ENCODE results near the gene MED26. TPM values are rescaled to one million over a fixed set of nuclear protein-coding genes. Genes with fewer than 3 reads are reported as not detected.

Gene MED26
- total and polyA plus RNA-seq, 2 of the 13 experiments (the other 11 are each of a cell fraction or from before 2014, with no cell fraction given) = 3.5 to 3.8 TPM

- Histone ChIP-seq H4K20me1 (ENCODE audit: insufficient read depth, low read length) (peaks cover 22% of the 10 kb centered on the region), H3K79me2 (ENCODE audit: insufficient read depth, low read length) (peaks cover 31% of the 10 kb centered on the region), H2AFZ (ENCODE audit: low read length) (no peak overlapping the region), H3K4me1 (ENCODE audit: insufficient read depth, low read length) (peaks cover 25% of the 10 kb centered on the region), H3K27ac (ENCODE audit: extremely low read length, insufficient read depth, low read length) (no peak overlapping the region), H3K9me3 (ENCODE audit: low read length) (no peaks in the 10 kb centered on the region), H3K4me3 (replicated peaks in 1 of 3; ENCODE audit: insufficient read depth in 1 of 3, low read depth in 2 of 3, low read length in 3 of 3) (no peak overlapping the region), H3K36me3 (replicated peaks in 1 of 2; ENCODE audit: control insufficient read depth in 1 of 2, insufficient read depth in 2 of 2, low read length in 2 of 2) (peaks cover 33 to 64% of the 10 kb centered on the region in 2 experiments), H3K27me3 (ENCODE audit: control insufficient read depth in 1 of 2, insufficient read depth in 2 of 2, low read length in 2 of 2) (no peaks in the 10 kb centered on the region; a peak in 1 of 5 replicates), H3K4me2 (ENCODE audit: low read depth, low read length) (no peak overlapping the region), H3K9ac (ENCODE audit: insufficient read depth, low read depth, low read length) (no peak overlapping the region)
- ATAC-seq (no peak), FAIRE-seq (no peak), DNase-seq (ENCODE audit: low spot score) (no peak)
- ChIA-PET CTCF (ENCODE audit: low intra/inter-chr PET ratio, low total read pairs) (no interaction called here), POLR2A (no interaction called here)
- in situ Hi-C loops (cut with HindIII; ENCODE audit: extremely low pct_ligation_motif_present, low pct_unique_long_range_greater_than_20kb) (no loop called here), intact Hi-C loops (cut with micrococcal nuclease; ENCODE audit: unreplicated experiment) (no loop called here)
- TF ChIP-seq ZNF235 (CRISPR knock-in tag; IDR thresholded peaks at IDR 0.05; ENCODE audit: borderline replicate concordance) = no peak
- no peak for TF ChIP-seq EED (CRISPR knock-in tag; IDR thresholded peaks at IDR 0.05)
- TF ChIP-seq HHEX (CRISPR knock-in tag; IDR thresholded peaks at IDR 0.05) = no peak
- no peak for TF ChIP-seq ZNF382 (CRISPR knock-in tag; IDR thresholded peaks at IDR 0.05; ENCODE audit: borderline replicate concordance)
- no peak for TF ChIP-seq IRF2 (CRISPR knock-in tag; IDR thresholded peaks at IDR 0.05)
- TF ChIP-seq WIZ (CRISPR knock-in tag; IDR thresholded peaks at IDR 0.05) = no peak
- TF ChIP-seq NFAT5 (CRISPR knock-in tag; IDR thresholded peaks at IDR 0.05) = no peak
- TF ChIP-seq ZNF530 (CRISPR knock-in tag; IDR thresholded peaks at IDR 0.05; ENCODE audit: low read depth) = no peak
- TF ChIP-seq ZNF674 (CRISPR knock-in tag; IDR thresholded peaks at IDR 0.05; ENCODE audit: low read depth) = no peak
- TF ChIP-seq SMAD9 (CRISPR knock-in tag; IDR thresholded peaks at IDR 0.05) = no peak
- no peak for TF ChIP-seq ZNF569 (CRISPR knock-in tag; IDR thresholded peaks at IDR 0.05; ENCODE audit: borderline replicate concordance)
- TF ChIP-seq ZNF124 (CRISPR knock-in tag; IDR thresholded peaks at IDR 0.05) = no peak
- WGBS (ENCODE audit: low lambda C conversion rate) = 98% methylated on average over 3 of the region's 3 CpGs
- BruUV-seq (replicated peaks) = no TSS peak
These were observed 26.6 kb upstream of the MED26 start for GRCh38 chr19:16654627-16655026.
